ENCODE measurements around the gene ZNF684.
"Not testable (repeated sequence)": the region's sequence is repeated elsewhere in the genome, so short reads cannot be mapped to it uniquely, and the experiment has no call there.

Gene ZNF684

GRCh38 chr1:40531381-40532061, at the start of gene ZNF684:
Gene ZNF684, plus strand, starts transcription at chr1:40531637. Its CDS starts 1,530 bp downstream, at chr1:40533167.
- Histone ChIP-seq H3K27ac (peak within 1 kb of the TSS; percentile 82), H3K9ac (no peak within 1 kb of the TSS), H3K27me3 (ENCODE audit: control insufficient read depth, insufficient read depth, low read length) (no peaks in the 10 kb centered on the region), H3K36me3 (ENCODE audit: control insufficient read depth, insufficient read depth, low read length) (no peaks in the 10 kb centered on the region), H2AFZ (peak within 1 kb of the TSS; percentile 96), H3K79me2 (no peaks in the 10 kb centered on the region), H3K4me2 (ENCODE audit: low read length) (peak within 1 kb of the TSS; percentile 98), H3K4me3 (ENCODE audit: low read depth, low read length) (peak within 1 kb of the TSS; percentile 93), H3K9me3 (ENCODE audit: control insufficient read depth, low read length) (no peaks in the 10 kb centered on the region), H3K4me1 (no peaks in the 10 kb centered on the region)
- no peak for TF ChIP-seq CTCF (IDR thresholded peaks at IDR 0.05)

GRCh38 chr1:40495315-40495903, 36.0 kb upstream of the ZNF684 start:
- Histone ChIP-seq H3K27me3 (ENCODE audit: control insufficient read depth, insufficient read depth, low read length) (no peaks in the 10 kb centered on the region), H3K4me2 (ENCODE audit: low read length) (no peak overlapping the region), H3K9ac (no peak overlapping the region), H2AFZ (no peak overlapping the region), H3K36me3 (ENCODE audit: control insufficient read depth, insufficient read depth, low read length) (peaks cover 12% of the 10 kb centered on the region), H3K4me3 (ENCODE audit: low read depth, low read length) (no peak overlapping the region), H3K79me2 (no peaks in the 10 kb centered on the region), H3K27ac (no peak overlapping the region), H3K9me3 (ENCODE audit: control insufficient read depth, low read length) (peaks cover 6% of the 10 kb centered on the region), H3K4me1 (no peaks in the 10 kb centered on the region)
- TF ChIP-seq CTCF (IDR thresholded peaks at IDR 0.05): no peak

DNA sequence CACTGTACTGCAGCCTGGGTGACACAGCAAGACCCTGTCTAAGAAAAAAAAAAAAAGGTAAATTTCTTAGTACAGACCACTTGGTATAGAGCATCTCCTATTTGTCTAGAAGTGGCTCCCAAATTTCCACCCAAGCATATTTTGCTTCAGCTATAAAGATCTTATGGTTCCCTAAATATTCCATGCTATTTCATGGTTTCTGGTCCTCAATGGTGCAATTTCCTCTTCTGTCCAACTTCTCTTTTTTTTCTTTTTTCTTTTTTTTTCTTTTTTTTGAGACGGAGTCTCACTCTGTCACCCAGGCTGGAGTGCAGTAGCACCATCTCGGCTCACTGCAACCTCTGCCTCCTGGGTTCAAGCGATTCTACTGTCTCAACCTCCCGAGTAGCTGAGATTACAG, 28.8 kb upstream of the ZNF684 start:
- H3K4me3 ChIP-seq (ENCODE audit: low read depth, low read length); H2AFZ ChIP-seq; H3K9ac ChIP-seq; H3K36me3 ChIP-seq (ENCODE audit: control insufficient read depth, insufficient read depth, low read length); H3K27ac ChIP-seq; H3K4me1 ChIP-seq; H3K9me3 ChIP-seq (ENCODE audit: control insufficient read depth, low read length); H3K4me2 ChIP-seq (ENCODE audit: low read length); H3K79me2 ChIP-seq; H3K27me3 ChIP-seq (ENCODE audit: control insufficient read depth, insufficient read depth, low read length): not testable (repeated sequence)

GRCh38 chr1:40507973-40508372, 23.5 kb upstream of the ZNF684 start:
- no peaks in the 10 kb centered on the region for H3K27me3 ChIP-seq (ENCODE audit: control insufficient read depth, insufficient read depth, low read length)
- no peaks in the 10 kb centered on the region for H3K4me1 ChIP-seq
- no peaks in the 10 kb centered on the region for H3K36me3 ChIP-seq (ENCODE audit: control insufficient read depth, insufficient read depth, low read length)
- no peak overlapping the region for H3K27ac ChIP-seq
- H2AFZ ChIP-seq: peak overlapping the region; percentile 86
- TF ChIP-seq CTCF (IDR thresholded peaks at IDR 0.05): no peak
- no peaks in the 10 kb centered on the region for H3K9me3 ChIP-seq (ENCODE audit: control insufficient read depth, low read length)
- peak overlapping the region; percentile 87 for H3K4me3 ChIP-seq (ENCODE audit: low read depth, low read length)
- peak overlapping the region; percentile 98 for H3K4me2 ChIP-seq (ENCODE audit: low read length)
- no peaks in the 10 kb centered on the region for H3K79me2 ChIP-seq
- no peak overlapping the region for H3K9ac ChIP-seq

GRCh38 chr1:40508375-40509341, 22.8 kb upstream of the ZNF684 start, which contains the start of gene EXO5:
Gene EXO5, plus strand, starts transcription at chr1:40508767. Its CDS starts 5,778 bp downstream, at chr1:40514545.
- Histone ChIP-seq H3K4me1 (no peaks in the 10 kb centered on the region), H3K4me3 (ENCODE audit: low read depth, low read length) (peak within 1 kb of the TSS; percentile 87), H3K79me2 (no peaks in the 10 kb centered on the region), H3K4me2 (ENCODE audit: low read length) (peak within 1 kb of the TSS; percentile 98), H3K9ac (no peak within 1 kb of the TSS), H3K36me3 (ENCODE audit: control insufficient read depth, insufficient read depth, low read length) (no peaks in the 10 kb centered on the region), H3K9me3 (ENCODE audit: control insufficient read depth, low read length) (no peaks in the 10 kb centered on the region), H3K27me3 (ENCODE audit: control insufficient read depth, insufficient read depth, low read length) (no peaks in the 10 kb centered on the region), H2AFZ (peak within 1 kb of the TSS; percentile 86), H3K27ac (peak within 1 kb of the TSS; percentile 15)
- no peak for TF ChIP-seq CTCF (IDR thresholded peaks at IDR 0.05)

All from parathyroid adenoma (tissue), 2 donors.